Measurements from ENCODE around the gene CCDC51. TPM values are rescaled to one million over a fixed set of nuclear protein-coding genes. Genes with fewer than 3 reads are reported as not detected.

CCDC51 gene
- total and polyA plus RNA-seq, 2 of the 13 experiments (the other 11 are each of a cell fraction or from before 2014, with no cell fraction given): 18.1 to 29.4 TPM

DNA sequence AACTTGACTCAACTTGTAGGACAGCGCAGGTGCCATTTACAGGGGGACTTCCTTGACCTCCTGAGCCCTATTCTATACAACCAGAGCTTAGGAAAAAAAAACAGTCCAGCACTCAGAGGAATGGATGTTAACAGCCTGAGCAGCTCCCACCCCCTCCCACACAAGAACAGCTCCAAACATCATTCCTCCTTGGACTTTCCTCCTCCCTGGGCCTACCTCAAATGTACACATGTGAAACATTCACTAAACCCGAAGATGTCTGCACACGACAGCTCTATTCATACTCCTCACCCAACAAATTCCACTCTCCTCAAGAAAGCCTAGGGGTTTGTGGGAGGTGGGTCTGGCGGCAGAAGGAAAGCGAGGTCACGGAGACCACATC, 6.1 kb upstream of the CCDC51 start:
- no peak for TF ChIP-seq PRPF4 (IDR thresholded peaks at IDR 0.05; ENCODE audit: low read depth, low read length, poor library complexity, severe bottlenecking)
- TF ChIP-seq MEIS2 (CRISPR knock-in tag; IDR thresholded peaks at IDR 0.05): no peak
- TF ChIP-seq, protein P1, sequence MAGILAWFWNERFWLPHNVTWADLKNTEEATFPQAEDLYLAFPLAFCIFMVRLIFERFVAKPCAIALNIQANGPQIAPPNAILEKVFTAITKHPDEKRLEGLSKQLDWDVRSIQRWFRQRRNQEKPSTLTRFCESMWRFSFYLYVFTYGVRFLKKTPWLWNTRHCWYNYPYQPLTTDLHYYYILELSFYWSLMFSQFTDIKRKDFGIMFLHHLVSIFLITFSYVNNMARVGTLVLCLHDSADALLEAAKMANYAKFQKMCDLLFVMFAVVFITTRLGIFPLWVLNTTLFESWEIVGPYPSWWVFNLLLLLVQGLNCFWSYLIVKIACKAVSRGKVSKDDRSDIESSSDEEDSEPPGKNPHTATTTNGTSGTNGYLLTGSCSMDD (CRISPR knock-in tag; IDR thresholded peaks at IDR 0.05): no peak
- TF ChIP-seq YEATS4 (CRISPR knock-in tag; IDR thresholded peaks at IDR 0.05; ENCODE audit: borderline replicate concordance): no peak
- no peak for TF ChIP-seq GZF1 (CRISPR knock-in tag; IDR thresholded peaks at IDR 0.05)
- TF ChIP-seq CENPT (CRISPR knock-in tag; IDR thresholded peaks at IDR 0.05; ENCODE audit: low read depth): no peak
- TF ChIP-seq MTF2 (CRISPR knock-in tag; IDR thresholded peaks at IDR 0.05; ENCODE audit: borderline replicate concordance): no peak
- TF ChIP-seq PITX1 (CRISPR knock-in tag; IDR thresholded peaks at IDR 0.05): no peak
- no peak for TF ChIP-seq ZNF337 (CRISPR knock-in tag; IDR thresholded peaks at IDR 0.05; ENCODE audit: borderline replicate concordance, low read depth)
- no peak for TF ChIP-seq JARID2 (CRISPR knock-in tag; IDR thresholded peaks at IDR 0.05; ENCODE audit: insufficient replicate concordance)
- TF ChIP-seq ZNF510 (CRISPR knock-in tag; IDR thresholded peaks at IDR 0.05; ENCODE audit: low read depth): no peak
- no peak for TF ChIP-seq DPF2 (CRISPR knock-in tag; IDR thresholded peaks at IDR 0.05; ENCODE audit: borderline replicate concordance, low read depth)
- TF ChIP-seq ARHGAP35 (CRISPR knock-in tag; IDR thresholded peaks at IDR 0.05; ENCODE audit: borderline replicate concordance): no peak
- TF ChIP-seq ZNF101 (CRISPR knock-in tag; IDR thresholded peaks at IDR 0.05; ENCODE audit: borderline replicate concordance, low read depth): no peak
- TF ChIP-seq ZNF768 (CRISPR knock-in tag; IDR thresholded peaks at IDR 0.05): no peak
- TF ChIP-seq TCF12 (IDR thresholded peaks at IDR 0.05): no peak
- no peak for TF ChIP-seq TCF12 (CRISPR knock-in tag; IDR thresholded peaks at IDR 0.05)
- peaks cover 59% of the 10 kb centered on the region for H3K4me1 ChIP-seq (ENCODE audit: insufficient read depth, low read length)
- POLR2A ChIA-PET: interaction anchor here (1.1 to 4.5 kb wide), 12 partner anchors 9 to 205 kb away, joined by 3 to 50 read pairs (median 5); partner anchors contain the start of genes PFKFB4, PLXNB1 and ZNF589
- H3K36me3 ChIP-seq (replicated peaks in 1 of 2; ENCODE audit: control insufficient read depth in 1 of 2, insufficient read depth in 2 of 2, low read length in 2 of 2): peaks cover 2 to 9% of the 10 kb centered on the region in 2 experiments; a peak in 2 of 5 replicates
- H3K27me3 ChIP-seq (ENCODE audit: control insufficient read depth in 1 of 2, insufficient read depth in 2 of 2, low read length in 2 of 2): no peaks in the 10 kb centered on the region; a peak in 1 of 5 replicates
- in situ Hi-C loops (cut with HindIII; ENCODE audit: extremely low pct_ligation_motif_present, low pct_unique_long_range_greater_than_20kb) (no loop called here), intact Hi-C loops (cut with micrococcal nuclease; ENCODE audit: unreplicated experiment) (no loop called here)
- DNase-seq (ENCODE audit: low spot score): no peak
- H4K20me1 ChIP-seq (ENCODE audit: insufficient read depth, low read length): peaks cover 7% of the 10 kb centered on the region
- TSS peak; percentile 85 for BruUV-seq (replicated peaks)
- H3K27ac ChIP-seq (ENCODE audit: extremely low read length, insufficient read depth, low read length): peak overlapping the region; percentile 78
- no peak for FAIRE-seq
- H3K9me3 ChIP-seq (ENCODE audit: low read length): no peaks in the 10 kb centered on the region
- CTCF ChIA-PET (ENCODE audit: low intra/inter-chr PET ratio, low total read pairs): no interaction called here
- H3K4me2 ChIP-seq (ENCODE audit: low read depth, low read length): peak overlapping the region; percentile 93
- WGBS (ENCODE audit: low lambda C conversion rate): 35% methylated on average over 3 of the region's 6 CpGs
- peak overlapping the region; percentile 74 to 100 (median 86) for H3K4me3 ChIP-seq (replicated peaks in 1 of 3; ENCODE audit: insufficient read depth in 1 of 3, low read depth in 2 of 3, low read length in 3 of 3)
- H3K79me2 ChIP-seq (ENCODE audit: insufficient read depth, low read length): peaks cover 26% of the 10 kb centered on the region
- ATAC-seq: peak; percentile 11
- H2AFZ ChIP-seq (ENCODE audit: low read length): no peak overlapping the region
- peak overlapping the region; percentile 80 for H3K9ac ChIP-seq (ENCODE audit: insufficient read depth, low read depth, low read length)

Data from HepG2 (cell line).